ENCODE results near the gene LRRC8C.

The LRRC8C gene

GRCh38 chr1:89681045-89681729, 48.3 kb downstream of the LRRC8C start:
- no peak for TF ChIP-seq CTCF (conservative IDR thresholded peaks at IDR 0.05)

GRCh38 chr1:89682611-89683010, 49.7 kb downstream of the LRRC8C start:
- no peak overlapping the region for H3K27ac ChIP-seq
- TF ChIP-seq CTCF (conservative IDR thresholded peaks at IDR 0.05): no peak

More at GRCh38 chr1:89681045-89681729, 48.3 kb downstream of the LRRC8C start:
- peak overlapping the region; percentile 40; the same call in 1 of the 2 replicates for H3K27ac ChIP-seq

GRCh38 chr1:89685461-89685860, 52.5 kb downstream of the LRRC8C start:
- TF ChIP-seq CTCF (conservative IDR thresholded peaks at IDR 0.05): no peak
- no peak overlapping the region for H3K27ac ChIP-seq

GRCh38 chr1:89686520-89686919, 53.6 kb downstream of the LRRC8C start:
- TF ChIP-seq CTCF (conservative IDR thresholded peaks at IDR 0.05): no peak
- H3K27ac ChIP-seq: no peak overlapping the region

GRCh38 chr1:89687254-89687653, 54.3 kb downstream of the LRRC8C start:
- H3K27ac ChIP-seq: no peak overlapping the region
- TF ChIP-seq CTCF (conservative IDR thresholded peaks at IDR 0.05): no peak

- H3K27ac ChIP-seq: no peak overlapping the region
- TF ChIP-seq CTCF (conservative IDR thresholded peaks at IDR 0.05): no peak
Measured at GRCh38 chr1:89688607-89689006, 55.7 kb downstream of the LRRC8C start.

GRCh38 chr1:89689234-89689633, 56.3 kb downstream of the LRRC8C start:
- no peak for TF ChIP-seq CTCF (conservative IDR thresholded peaks at IDR 0.05)
- no peak overlapping the region for H3K27ac ChIP-seq

Data from VCaP (cell line).